GM19397 (cell line): ENCODE data around the gene ESR2.
"Not testable (repeated sequence)": the region's sequence is repeated elsewhere in the genome, so short reads cannot be mapped to it uniquely, and the experiment has no call there.

Experiments used
- ATAC-seq: cut with Tn5 transposase; IDR thresholded peaks from one replicate; pipeline ENCODE4 v1.9.1; 2021; ENCODE audit warnings: mild to moderate bottlenecking, moderate library complexity; ENCODE audit not compliant: unreplicated experiment

ESR2 gene

GRCh38 chr14:64201296-64201695 lies 92.9 kb downstream of the ESR2 start:
- no peak for ATAC-seq

DNA sequence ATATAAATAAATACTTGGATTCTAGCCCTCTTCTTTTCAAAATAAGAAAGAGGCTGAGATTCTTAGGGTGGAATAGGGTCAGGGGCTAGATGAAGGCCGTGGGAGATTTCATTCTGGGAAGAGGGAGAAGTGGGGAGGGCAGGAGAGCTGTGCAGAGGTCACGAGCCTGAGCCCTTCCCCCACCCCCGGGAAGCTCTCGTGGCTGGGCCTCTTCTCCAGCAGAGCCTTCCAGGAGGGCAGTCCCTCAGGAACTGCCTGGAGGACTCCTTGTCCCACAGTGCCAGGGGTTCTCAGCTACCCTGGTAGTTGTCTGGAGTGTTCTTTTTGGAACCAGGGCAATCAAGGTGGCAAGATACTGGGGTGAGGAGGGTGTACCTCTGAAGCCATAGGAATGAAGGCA lies 94.0 kb downstream of the ESR2 start:
- ATAC-seq, result no peak

- no peak for ATAC-seq
Measured at GRCh38 chr14:64198486-64198885, 95.7 kb downstream of the ESR2 start.

DNA sequence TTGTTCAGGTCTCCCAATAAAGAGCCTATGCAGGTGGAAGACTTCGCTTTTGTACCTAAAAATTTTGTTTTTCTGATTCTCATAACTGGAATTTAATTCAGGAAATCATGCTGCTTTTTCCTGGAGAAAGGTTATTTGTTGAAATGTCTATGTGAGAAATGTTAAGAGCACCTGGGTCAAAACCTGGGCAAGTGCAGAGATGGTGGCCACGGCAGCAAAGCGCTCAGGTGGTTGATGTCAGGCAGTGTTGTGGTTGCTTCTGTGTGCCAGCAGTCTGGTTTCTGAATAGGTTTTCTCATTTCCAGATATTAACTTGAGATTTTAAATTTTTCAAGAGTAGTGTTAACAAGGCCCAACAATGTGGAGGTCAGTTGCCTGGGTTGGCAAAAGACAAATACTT lies 96.2 kb downstream of the ESR2 start:
- no peak for ATAC-seq

DNA sequence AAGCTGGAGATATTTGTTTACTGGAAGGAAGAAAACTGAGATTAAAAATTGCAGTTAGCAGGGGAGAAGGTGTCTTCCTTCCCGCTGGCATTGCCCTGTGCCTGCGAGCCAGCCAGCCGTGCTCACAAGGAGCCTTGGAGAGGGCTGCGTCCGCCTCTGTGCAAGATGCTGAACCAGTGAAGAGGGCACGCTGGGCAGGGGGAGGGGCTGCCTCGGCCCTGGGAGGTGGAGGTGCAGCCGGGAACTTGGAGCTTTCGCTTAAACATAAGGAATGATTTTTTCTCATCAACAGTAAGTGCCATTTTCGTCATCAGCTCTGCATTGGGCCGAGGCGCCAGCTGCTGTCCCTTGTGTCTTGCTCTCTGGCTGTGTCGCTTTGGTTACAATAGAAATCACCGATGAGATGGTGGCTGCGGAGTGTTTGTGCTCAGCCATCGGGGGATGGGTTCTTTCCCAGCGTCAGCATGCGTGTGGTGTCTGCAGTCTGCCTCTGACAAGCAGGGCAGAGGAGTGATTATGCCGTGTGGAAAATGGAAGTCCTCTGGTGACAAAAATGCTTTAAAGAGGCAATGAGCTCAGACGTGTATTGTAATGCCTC lies 97.3 kb downstream of the ESR2 start:
- no peak for ATAC-seq

DNA sequence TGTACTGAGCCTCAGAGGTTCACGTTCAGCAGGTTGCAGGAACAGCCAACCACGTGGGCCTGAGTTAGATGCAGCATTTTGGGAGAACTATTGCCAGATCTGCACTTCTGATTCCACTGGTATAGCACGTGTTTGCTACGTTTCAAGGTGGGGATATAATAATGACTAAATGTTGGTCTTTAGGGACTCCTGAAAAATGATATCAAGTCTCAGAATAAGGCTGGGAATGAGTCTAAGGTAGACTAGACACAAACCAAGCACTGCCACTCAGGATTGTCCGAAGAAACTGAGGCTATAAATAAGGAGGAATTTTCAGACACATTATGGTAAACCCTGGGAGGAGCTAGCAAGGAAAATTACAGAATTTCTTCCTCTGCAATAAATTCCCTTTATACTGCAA lies 98.1 kb downstream of the ESR2 start:
- ATAC-seq, result no peak

GRCh38 chr14:64195199-64195598 lies 99.0 kb downstream of the ESR2 start:
- ATAC-seq, result no peak

DNA sequence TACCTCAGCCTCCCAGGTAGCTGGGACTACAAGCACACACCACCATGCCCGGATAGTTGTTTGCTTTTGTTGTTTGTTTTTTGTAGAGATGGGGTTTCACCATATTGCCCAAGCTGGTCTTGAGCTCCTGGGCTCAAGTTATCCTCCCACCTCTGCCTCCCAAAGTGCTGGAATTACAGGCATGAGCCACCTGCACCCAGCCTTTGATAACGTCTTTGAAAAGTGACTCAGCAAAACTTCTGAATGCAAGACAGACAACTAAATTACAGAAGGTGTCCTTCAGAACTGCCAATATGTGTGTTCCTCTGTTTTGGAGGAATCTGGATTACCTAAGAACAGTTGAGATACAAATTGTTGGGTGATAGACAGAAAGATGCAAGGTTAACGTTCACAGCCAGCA lies 99.8 kb downstream of the ESR2 start:
- no peak for ATAC-seq

DNA sequence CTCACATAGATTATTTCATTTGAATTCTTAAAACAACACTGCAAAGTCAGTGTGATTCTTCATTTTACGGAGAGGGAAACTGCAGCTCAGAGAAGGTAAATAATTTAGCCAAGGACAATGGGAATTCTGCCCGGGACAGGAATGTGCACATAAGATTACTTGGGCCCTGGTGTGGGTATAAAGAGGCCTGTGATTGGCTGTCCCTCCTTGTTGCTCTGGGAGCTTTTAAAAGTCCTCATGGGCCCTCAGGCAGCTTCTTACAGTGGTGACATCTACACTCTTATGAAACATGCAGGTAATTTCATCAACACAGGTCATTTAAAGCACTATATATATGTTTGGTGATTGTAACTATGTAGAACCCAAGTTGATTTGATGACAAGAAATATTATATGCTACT lies 100.3 kb downstream of the ESR2 start:
- no peak for ATAC-seq

GRCh38 chr14:64191756-64192155 lies 102.4 kb downstream of the ESR2 start:
- ATAC-seq, result no peak

DNA sequence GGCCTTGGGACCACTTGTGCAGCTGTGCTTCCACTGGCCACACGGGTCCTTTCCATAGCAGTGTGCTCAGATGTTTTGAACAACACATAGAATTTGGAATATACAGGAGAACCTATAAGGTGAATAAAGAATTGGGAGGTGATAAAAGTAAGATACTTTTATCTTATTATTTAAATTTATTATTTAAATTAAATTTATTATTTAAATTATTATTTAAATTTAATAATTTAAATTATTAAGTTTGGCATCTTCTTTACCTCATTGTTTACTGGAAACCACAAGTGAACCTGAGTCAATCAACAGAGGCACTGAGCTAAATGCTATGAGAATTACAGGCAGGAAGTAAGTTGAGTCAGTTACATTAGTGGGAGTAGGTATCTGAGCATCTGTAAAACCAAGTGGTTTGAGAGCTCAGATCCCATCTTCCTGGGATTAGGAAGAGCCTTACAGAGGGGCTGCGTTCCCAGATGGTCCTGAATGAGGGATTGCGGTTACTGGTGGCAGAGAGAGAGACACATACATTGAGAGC lies 103.1 kb downstream of the ESR2 start:
- no peak for ATAC-seq

DNA sequence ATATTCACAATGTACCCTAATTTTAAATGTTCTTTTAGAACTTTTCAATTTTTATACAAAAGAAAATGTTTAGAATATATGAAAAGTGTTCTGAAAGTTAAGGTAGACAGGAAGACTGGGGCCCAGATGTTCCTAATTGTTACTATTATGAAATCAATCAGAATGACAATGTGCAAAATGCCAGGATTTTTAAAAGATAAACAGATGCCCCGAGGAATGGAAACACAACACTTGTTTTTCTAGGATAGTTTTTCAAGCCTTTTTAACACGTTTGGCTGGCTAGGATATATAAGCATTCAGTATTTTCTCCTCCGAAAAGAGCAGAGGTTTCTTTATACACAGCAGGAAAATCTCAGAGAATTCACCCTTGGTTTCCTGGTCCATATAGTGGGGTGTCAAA lies 106.8 kb downstream of the ESR2 start:
- ATAC-seq, result no peak

DNA sequence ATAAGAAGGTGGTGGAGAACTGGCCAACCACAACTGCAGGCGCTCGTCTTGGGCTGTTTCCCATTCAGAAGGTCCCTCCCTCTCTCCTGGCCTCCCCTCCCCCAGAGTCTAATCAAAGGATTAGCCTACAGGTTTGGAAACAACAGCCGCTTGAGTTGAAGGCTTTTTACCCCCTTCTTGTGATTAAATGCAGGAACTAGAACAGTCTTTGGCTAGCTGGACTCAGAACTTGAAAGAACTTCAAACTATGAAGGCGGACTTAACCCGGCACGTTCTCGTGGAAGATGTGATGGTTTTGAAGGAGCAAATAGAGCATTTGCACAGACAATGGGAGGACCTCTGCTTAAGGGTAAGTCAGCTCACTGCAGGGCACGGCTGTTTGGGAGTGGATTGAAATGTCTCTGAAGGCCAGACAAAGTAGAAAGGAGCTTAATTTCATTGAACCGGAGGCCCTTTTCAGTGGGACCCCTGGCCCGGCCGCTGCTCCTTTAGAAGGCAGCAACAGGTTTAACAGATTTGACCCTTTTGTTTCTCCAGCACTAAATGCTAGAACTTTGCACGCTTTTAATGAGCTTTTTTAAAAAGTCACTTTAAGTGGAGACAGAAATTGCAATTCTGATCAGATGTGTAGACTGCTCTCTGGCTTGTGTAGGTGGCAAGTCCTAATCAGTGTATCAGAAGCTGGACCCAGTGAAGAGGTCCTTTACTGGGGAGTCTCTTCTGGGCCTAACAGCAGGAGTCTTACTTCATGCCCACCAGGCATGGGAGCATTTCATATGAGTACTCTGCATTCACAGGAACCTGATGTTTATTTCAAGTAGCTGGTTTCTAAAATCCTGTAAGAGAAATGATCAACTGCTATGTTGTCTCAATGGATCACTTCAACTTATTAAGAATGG lies 107.7 kb downstream of the ESR2 start:
- ATAC-seq, result no peak

- ATAC-seq, result no peak
Measured at GRCh38 chr14:64185184-64185583, 109.0 kb downstream of the ESR2 start.

GRCh38 chr14:64184103-64184729 lies 110.0 kb downstream of the ESR2 start:
- no peak for ATAC-seq

GRCh38 chr14:64182908-64183307 lies 111.3 kb downstream of the ESR2 start:
- not testable (repeated sequence) for ATAC-seq

- no peak for ATAC-seq
Measured at GRCh38 chr14:64178814-64179213, 115.4 kb downstream of the ESR2 start.

GRCh38 chr14:64176330-64176729 lies 117.8 kb downstream of the ESR2 start:
- ATAC-seq, result no peak

- no peak for ATAC-seq
Measured at GRCh38 chr14:64174922-64175782, 119.0 kb downstream of the ESR2 start.

GRCh38 chr14:64170181-64170580 lies 124.0 kb downstream of the ESR2 start:
- no peak for ATAC-seq

DNA sequence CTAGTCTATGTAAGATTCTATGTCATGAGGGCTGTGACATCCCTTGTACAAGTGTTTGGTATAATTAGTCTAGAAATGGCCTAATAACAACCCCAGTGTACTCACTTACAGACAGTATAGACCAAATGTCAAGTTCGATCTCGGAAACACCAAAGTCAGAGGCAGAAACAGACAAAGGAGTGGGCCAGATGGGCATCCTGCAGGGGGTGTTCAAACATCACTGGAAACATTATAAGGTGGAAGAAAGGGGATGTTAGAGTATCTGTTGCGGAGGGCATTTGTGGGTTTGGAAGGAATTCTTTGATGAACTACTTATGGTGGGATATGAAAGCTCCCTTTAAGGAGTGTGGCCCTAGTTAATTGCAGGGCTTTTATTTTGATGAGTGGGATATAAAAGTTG lies 134.6 kb downstream of the ESR2 start:
- ATAC-seq, result no peak
